SK-N-MC (cell line): ENCODE data around the gene FBXL20.
"Not testable (repeated sequence)": the region's sequence is repeated elsewhere in the genome, so short reads cannot be mapped to it uniquely, and the experiment has no call there.

Experiments used
- EZH2 ChIP-seq: fragments of 200-600 bp; sonication (generic); IDR thresholded peaks from one replicate; pipeline ENCODE4 v1.6.1; 2017; ENCODE audit warnings: antibody characterized with exemption
- FOXP2 ChIP-seq: optimal IDR thresholded peaks from 2 replicates; pipeline ENCODE3; 2011; ENCODE audit warnings: mild to moderate bottlenecking, moderate library complexity; ENCODE audit not compliant: insufficient read depth; ENCODE audit errors: extremely low read length, control extremely low read depth
- POLR2AphosphoS5 ChIP-seq: IDR thresholded peaks from 2 replicates; pipeline ENCODE4 v1.6.1; 2012; ENCODE audit warnings: mild to moderate bottlenecking, low read depth, low read length, borderline replicate concordance

GRCh38 chr17:39334008-39334744 is 67.2 kb downstream of the FBXL20 start:
- not testable (repeated sequence) for TF ChIP-seq POLR2AphosphoS5, EZH2, FOXP2
